Spleen (tissue), 11 donors: ENCODE data around the gene TSPAN14. TPM values are rescaled to one million over a fixed set of nuclear protein-coding genes. Genes with fewer than 3 reads are reported as not detected.

ENCODE experiments used
- DNase-seq: peaks from one replicate; pipeline ENCODE4 v3.0.0-alpha.2; 2020
- H3K27ac ChIP-seq, 8 donors: fragments of 200-600 bp; sonication (generic) in 7 of 8; 1 replicate in 4 of 8; 2 replicates in 4 of 8; pipeline versions ENCODE4 v1.5.0 to v1.8.0; 2016 to 2021; ENCODE audit warnings: inconsistent platforms in 4 of 8, mild to moderate bottlenecking in 4 of 8, moderate library complexity in 1 of 8
- H3K27me3 ChIP-seq, 7 donors: fragments of 200-600 bp; sonication (generic) in 6 of 7; replicated peaks in 1 of 7; 1 replicate in 4 of 7; 2 replicates in 3 of 7; pipeline versions ENCODE4 v1.5.0 to v1.8.0; 2016 to 2021; ENCODE audit warnings: inconsistent platforms in 3 of 7, mild to moderate bottlenecking in 1 of 7
- H3K36me3 ChIP-seq, 6 donors: fragments of 200-600 bp; sonication (generic) in 5 of 6; 1 replicate in 4 of 6; 2 replicates in 2 of 6; pipeline versions ENCODE4 v1.5.0 to v1.8.0; 2016 to 2021; ENCODE audit warnings: inconsistent platforms in 2 of 6
- H3K4me1 ChIP-seq, 6 donors: fragments of 200-600 bp; sonication (generic) in 5 of 6; 1 replicate in 3 of 6; 2 replicates in 3 of 6; pipeline versions ENCODE4 v1.5.0 to v1.8.0; 2016 to 2021; ENCODE audit warnings: inconsistent platforms in 3 of 6
- H3K4me3 ChIP-seq, 8 donors: fragments of 200-600 bp; sonication (generic) in 7 of 8; 1 replicate in 4 of 8; 2 replicates in 4 of 8; pipeline versions ENCODE4 v1.5.0 to v1.8.0; 2016 to 2021; ENCODE audit warnings: inconsistent platforms in 4 of 8, mild to moderate bottlenecking in 4 of 8, moderate library complexity in 2 of 8
- H3K9me3 ChIP-seq, 8 donors: fragments of 200-600 bp; sonication (generic) in 7 of 8; 1 replicate in 4 of 8; 2 replicates in 4 of 8; pipeline versions ENCODE4 v1.5.0 to v1.8.0; 2016 to 2021; ENCODE audit warnings: inconsistent platforms in 4 of 8
- CTCF ChIP-seq, 11 experiments: fragments of 200-600 bp in 7 of 11; fragments of 450-650 bp in 4 of 11; sonication (generic) in 4 of 11; IDR thresholded peaks in 8 of 11; conservative IDR thresholded peaks in 3 of 11; 1 replicate in 7 of 11; 2 replicates in 4 of 11; pipeline versions ENCODE4 v1.4.0 to v1.8.0; 2016 to 2021; ENCODE audit warnings: antibody characterized with exemption in 11 of 11, inconsistent platforms in 4 of 11, mild to moderate bottlenecking in 1 of 11
- POLR2A ChIP-seq, 3 donors: fragments of 450-650 bp; IDR thresholded peaks; one replicate each; pipeline ENCODE4 v1.5.1; 2017; ENCODE audit warnings: antibody characterized with exemption in 3 of 3, mild to moderate bottlenecking in 1 of 3
- POLR2AphosphoS5 ChIP-seq, 3 donors: sonication (generic); formaldehyde crosslinking; IDR thresholded peaks; one replicate each; pipeline ENCODE4 v1.5.1; 2017; ENCODE audit warnings: antibody characterized with exemption in 3 of 3
- WGBS, 5 donors: extraction: QIAGEN DNeasy Blood & Tissue Kit in 3 of 5; methylation state at CpG; one replicate each; pipeline versions ENCODE4 v1.1.5 to v1.1.7; 2013 to 2018; 5-methylcytosine and 5-hydroxymethylcytosine counted together
- intact Hi-C: fragments of 100-400 bp; cut with DNase I; formaldehyde crosslinking; loops from one replicate; pipeline ENCODE4 v1.15.0; 2023; ENCODE audit warnings: low total_unique reads
- polyA plus RNA-seq, 3 donors: library from polyadenylated mRNA; stranded (reverse); fragments of 200-250 nt; gene quantifications; one replicate each; pipeline ENCODE4 v1.2.1, GENCODE V29; 2013
- total RNA-seq, 7 donors: library from RNA; depleted of rRNA in 3 of 7; stranded (reverse); fragments of >200 nt in 3 of 7; fragmentation: NEBNext Ultra II Directional in 4 of 7; extraction: Animal tissue kit (Norgen Biotek cat#: 25700) in 4 of 7; gene quantifications; one replicate each; pipeline versions ENCODE4 v1.1.0 to v1.2.1, GENCODE V29; 2016 to 2021
- donor health status: healthy with polysubstance abuse.
- donor health status: DM: no; HTN: no; CAD: no; lungs with moderate emphysema.
- donor health status: DM: no; HTN: no; CAD: no.
- donor health status: Bipolar disorder and iron deficiency.
- donor health status: healthy.
- donor health status: DM: no; HTN: no; CAD: no.
- donor health status: DM: yes; HTN: yes; CAD: no.

The TSPAN14 gene
- total and polyA plus RNA-seq, 10 donors, result 13.3 to 172 (median 108) TPM

GRCh38 chr10:80554050-80554449 lies 99.9 kb downstream of the TSPAN14 start:
- Histone ChIP-seq H3K36me3 (no peaks in the 10 kb centered on the region), H3K4me1 (peaks cover 0 to 4% (median 0%) of the 10 kb centered on the region in 6 donors), H3K27me3 (no peaks in the 10 kb centered on the region), H3K4me3 (no peak overlapping the region), H3K9me3 (no peaks in the 10 kb centered on the region), H3K27ac (no peak overlapping the region)
- DNase-seq, result no peak
- WGBS, 5 donors, result 82 to 97% (median 94%) methylated on average over 5 of the region's 5 CpGs
- intact Hi-C loops, result no loop called here
- TF ChIP-seq CTCF (IDR thresholded peaks at IDR 0.05 in 8 of 11, conservative IDR thresholded peaks at IDR 0.05 in 3 of 11), result no peak
- TF ChIP-seq POLR2A (IDR thresholded peaks at IDR 0.05), result no peak

GRCh38 chr10:80555415-80555814 lies 101.3 kb downstream of the TSPAN14 start:
- Histone ChIP-seq H3K4me1 (peaks cover 0 to 4% (median 0%) of the 10 kb centered on the region in 6 donors), H3K4me3 (no peak overlapping the region), H3K9me3 (no peaks in the 10 kb centered on the region), H3K27ac (no peak overlapping the region), H3K36me3 (no peaks in the 10 kb centered on the region), H3K27me3 (no peaks in the 10 kb centered on the region)
- intact Hi-C loops, result no loop called here
- DNase-seq, result no peak
- no peak for TF ChIP-seq POLR2A (IDR thresholded peaks at IDR 0.05)
- no peak for TF ChIP-seq CTCF (IDR thresholded peaks at IDR 0.05 in 8 of 11, conservative IDR thresholded peaks at IDR 0.05 in 3 of 11)
- TF ChIP-seq POLR2AphosphoS5 (IDR thresholded peaks at IDR 0.05), result no peak
- WGBS, 5 donors, result 66 to 80% (median 71%) methylated on average over 5 of the region's 5 CpGs

- Histone ChIP-seq H3K27ac (no peak overlapping the region), H3K27me3 (no peaks in the 10 kb centered on the region), H3K4me1 (no peaks in the 10 kb centered on the region), H3K9me3 (no peaks in the 10 kb centered on the region), H3K36me3 (no peaks in the 10 kb centered on the region), H3K4me3 (no peak overlapping the region)
- TF ChIP-seq POLR2A (IDR thresholded peaks at IDR 0.05), result no peak
- no peak for DNase-seq
- intact Hi-C loops, result no loop called here
Measured at GRCh38 chr10:80561950-80562349, 107.8 kb downstream of the TSPAN14 start.

- Histone ChIP-seq H3K9me3 (no peaks in the 10 kb centered on the region), H3K4me1 (no peaks in the 10 kb centered on the region), H3K4me3 (no peak overlapping the region), H3K27me3 (no peaks in the 10 kb centered on the region), H3K27ac (no peak overlapping the region), H3K36me3 (no peaks in the 10 kb centered on the region)
- intact Hi-C loops, result no loop called here
- 77 to 92% (median 86%) methylated on average over 2 of the region's 2 CpGs for WGBS, 5 donors
- TF ChIP-seq POLR2A (IDR thresholded peaks at IDR 0.05) (no peak), POLR2AphosphoS5 (IDR thresholded peaks at IDR 0.05) (no peak), CTCF (IDR thresholded peaks at IDR 0.05 in 8 of 11, conservative IDR thresholded peaks at IDR 0.05 in 3 of 11) (no peak)
- DNase-seq, result no peak
Measured at GRCh38 chr10:80567292-80567691, 113.2 kb downstream of the TSPAN14 start.
